Measurements from ENCODE around the gene TRAK2. TPM values are rescaled to one million over a fixed set of nuclear protein-coding genes. Genes with fewer than 3 reads are reported as not detected.

The TRAK2 gene
- total RNA-seq: 22.9 and 31.3 TPM in 2 replicates

GRCh38 chr2:201451292-201452057 lies at the start of gene TRAK2, which contains the start of gene STRADB:
Gene TRAK2 (minus strand): TSS chr2:201451458. CDS start chr2:201420507, 30,951 bp downstream.
Gene STRADB (plus strand): TSS chr2:201451740. CDS start chr2:201454841, 3,101 bp downstream.

GRCh38 chr2:201357221-201357620 lies 94.0 kb downstream of the TRAK2 start, which contains the start of gene FLACC1:
Gene FLACC1 (minus strand): TSS chr2:201357345. CDS start chr2:201351404, 5,941 bp downstream.

Other genes with a start within 250 kb of the TRAK2 start
- gene CASP8, start 190.9 kb downstream of the TRAK2 start, total RNA-seq: 8.9 and 18.2 TPM in 2 replicates
- not detected in 2 replicates for gene FLACC1, start 94.1 kb downstream of the TRAK2 start, total RNA-seq
- 32.2 and 43.2 TPM in 2 replicates for gene STRADB, start 282 bp upstream of the TRAK2 start, total RNA-seq
- 32.5 and 51.0 TPM in 2 replicates for gene TMEM237, start 192.0 kb upstream of the TRAK2 start, total RNA-seq
- 0.93 and 1.1 TPM in 2 replicates for gene MPP4, start 247.2 kb upstream of the TRAK2 start, total RNA-seq